H1 (cell line): Measurements from ENCODE around the gene BCAS3. TPM values are rescaled to one million over a fixed set of nuclear protein-coding genes. Genes with fewer than 3 reads are reported as not detected.

Source experiments
- BRCA1 ChIP-seq: IDR thresholded peaks from 2 replicates; pipeline ENCODE4 v1.6.1; 2012; ENCODE audit warnings: low read depth, low read length, improper control_type of control experiment
- CREB1 ChIP-seq: IDR thresholded peaks from 2 replicates; pipeline ENCODE4 v1.6.1; 2012; ENCODE audit warnings: inconsistent platforms
- GABPA ChIP-seq: IDR thresholded peaks from 2 replicates; pipeline ENCODE4 v1.6.1; 2011; ENCODE audit warnings: mild to moderate bottlenecking, low read length, moderate library complexity, borderline replicate concordance; ENCODE audit not compliant: insufficient read depth
- NRF1 ChIP-seq: IDR thresholded peaks from 2 replicates; pipeline ENCODE4 v1.6.1; 2011; ENCODE audit warnings: mild to moderate bottlenecking, low read depth, low read length, improper control_type of control experiment
- RNF2 ChIP-seq: fragments of 200-900, 300-1000 bp; sonication (generic); IDR thresholded peaks from 2 replicates; pipeline ENCODE4 v1.7.1; 2016; ENCODE audit warnings: borderline replicate concordance, low read depth, mild to moderate bottlenecking, antibody characterized with exemption, low read length; ENCODE audit not compliant: poor library complexity, severe bottlenecking; ENCODE audit errors: missing control alignments
- polyA plus RNA-seq, 7 experiments: library from polyadenylated mRNA; depleted of rRNA in 3 of 7; stranded (reverse) in 5 of 7; unstranded in 2 of 7; fragments of >200 nt in 5 of 7; fragments of 200-250 nt in 2 of 7; gene quantifications; 1 replicate in 5 of 7; 2 replicates in 1 of 7; 4 replicates in 1 of 7; pipeline versions ENCODE4 v1.2.1 to v1.2.3, GENCODE V29; 2011 to 2013; ENCODE audit warnings: missing spikeins in 2 of 7, mixed read lengths in 2 of 7
- total RNA-seq: library from RNA; stranded (reverse); fragmentation: NEBNext Ultra II Directional; extraction: Animal tissue kit (Norgen Biotek cat#: 25700); gene quantifications from 2 replicates; pipeline ENCODE4 v1.2.1, GENCODE V29; 2021
- TF ChIP-seq, protein P1 (sequence below): IDR thresholded peaks from 2 replicates; pipeline ENCODE4 v1.6.1; 2012; ENCODE audit warnings: inconsistent platforms

Gene BCAS3
- total and polyA plus RNA-seq, 2 of the 8 experiments (the other 6 are each of a cell fraction or from before 2014, with no cell fraction given): 9.9 to 13.3 TPM

DNA sequence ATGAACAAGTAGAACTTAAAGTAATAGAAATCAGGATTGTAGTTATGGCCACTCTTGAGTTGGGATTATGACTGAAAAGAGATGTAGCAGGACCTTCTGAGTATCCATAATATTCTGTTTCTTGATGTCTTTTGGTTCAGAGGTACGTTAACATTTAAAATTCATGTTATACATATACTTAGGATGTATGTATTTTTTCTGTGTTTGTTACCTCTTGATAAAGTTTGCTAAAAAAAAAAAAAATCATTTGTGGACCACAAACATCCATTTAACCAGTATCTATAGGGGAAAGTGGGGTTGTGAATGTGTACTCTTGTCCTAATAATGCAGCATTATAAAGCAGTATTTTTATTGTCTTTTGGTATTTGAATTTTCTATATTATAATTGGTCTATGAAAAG is 65.6 kb downstream of the BCAS3 start (continued):
- TF ChIP-seq NRF1 (no peak), BRCA1 (no peak), RNF2 (no peak), CREB1 (no peak), GABPA (no peak)
- TF ChIP-seq, protein P1, sequence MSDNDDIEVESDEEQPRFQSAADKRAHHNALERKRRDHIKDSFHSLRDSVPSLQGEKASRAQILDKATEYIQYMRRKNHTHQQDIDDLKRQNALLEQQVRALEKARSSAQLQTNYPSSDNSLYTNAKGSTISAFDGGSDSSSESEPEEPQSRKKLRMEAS: no peak
